T-helper 2 cell (primary cell): ENCODE results near the gene TAS2R38.

Experiments
- DNase-seq, 5 experiments: peaks; one replicate each; pipeline versions ENCODE4 v3.0.0 to v3.0.0-alpha.2; 2012 to 2022

The TAS2R38 gene

GRCh38 chr7:141975806-141976523 lies 2.4 kb upstream of the TAS2R38 start:
- peak; percentile 18 to 52 (median 36) for DNase-seq

- peak in 1 of 5 experiments; percentile 16 for DNase-seq
Observed at GRCh38 chr7:141974831-141975230, 1.3 kb upstream of the TAS2R38 start.

DNA sequence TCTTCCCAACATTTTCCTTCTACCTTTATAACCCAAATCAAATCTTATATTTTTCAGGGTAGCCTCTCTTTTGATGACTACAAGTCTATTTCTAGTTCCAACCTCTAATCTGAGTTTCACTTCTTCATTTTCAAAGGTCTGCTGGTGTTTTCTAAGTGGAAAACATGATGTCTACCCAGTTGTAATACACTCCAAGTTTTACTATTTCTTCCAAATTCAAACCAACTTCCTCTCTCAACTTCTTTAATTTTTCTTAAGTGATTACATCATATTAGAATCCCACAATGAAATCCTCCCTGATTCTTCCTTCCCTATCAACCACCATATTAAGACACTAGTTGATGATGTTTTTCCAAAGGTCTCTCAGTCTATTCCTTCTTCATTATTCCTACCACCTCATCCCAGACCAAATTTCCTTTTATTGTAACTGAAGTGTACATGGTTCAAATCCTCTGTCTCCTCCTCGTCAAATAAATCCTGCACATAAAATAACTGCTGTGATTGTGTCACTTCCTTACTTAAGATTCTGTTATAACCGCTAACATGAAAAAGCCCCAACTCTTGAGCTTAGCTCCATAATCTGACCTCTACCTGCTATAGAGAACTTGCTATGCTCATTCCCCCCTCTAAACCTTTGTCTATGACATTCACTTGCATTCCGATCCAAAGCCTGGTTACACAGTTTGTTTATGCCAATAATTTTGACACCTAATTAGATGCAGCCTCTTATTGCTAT lies 12.7 kb downstream of the TAS2R38 start:
- DNase-seq = no peak

- DNase-seq = no peak
Observed at GRCh38 chr7:141956084-141956483, 17.5 kb downstream of the TAS2R38 start.

DNA sequence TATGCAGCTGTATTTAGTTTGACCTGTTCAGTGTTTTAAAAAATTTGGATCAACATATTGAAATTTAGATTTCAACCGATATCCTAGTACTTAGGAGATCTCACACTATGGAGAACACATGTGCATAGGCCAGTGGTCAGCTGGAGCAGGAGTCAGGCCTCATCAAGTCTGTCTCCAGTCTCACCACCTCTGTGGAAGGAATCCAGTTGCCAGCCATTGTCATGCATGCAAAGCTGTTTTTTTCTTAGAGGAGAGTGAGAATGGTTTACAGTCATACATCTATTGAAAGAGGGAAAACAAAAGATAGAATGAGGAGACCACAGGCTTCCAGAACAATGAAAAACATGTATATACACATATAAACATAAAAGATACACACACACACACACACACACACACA lies 19.2 kb downstream of the TAS2R38 start:
- DNase-seq = no peak

DNA sequence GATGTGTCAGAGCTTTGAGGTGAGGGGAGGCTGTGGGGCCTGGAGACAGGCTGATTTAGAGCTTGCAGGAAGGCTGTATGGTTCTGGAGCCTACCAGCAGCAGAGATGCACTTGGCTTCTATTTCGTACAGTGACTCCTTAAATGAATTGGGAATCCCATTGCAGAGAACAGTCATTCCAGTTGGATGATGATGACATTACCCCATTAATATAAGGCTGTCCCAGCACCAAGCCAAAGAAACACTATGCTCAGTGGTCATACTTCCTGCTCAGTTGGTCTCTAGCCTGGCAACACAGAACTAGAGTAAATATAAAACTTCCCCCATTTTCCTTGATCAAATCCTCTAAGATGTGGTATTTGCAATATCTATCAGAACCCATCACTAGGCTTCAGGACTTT lies 21.1 kb downstream of the TAS2R38 start:
- no peak for DNase-seq

- no peak for DNase-seq
Observed at GRCh38 chr7:141950806-141951205, 22.8 kb downstream of the TAS2R38 start.

DNA sequence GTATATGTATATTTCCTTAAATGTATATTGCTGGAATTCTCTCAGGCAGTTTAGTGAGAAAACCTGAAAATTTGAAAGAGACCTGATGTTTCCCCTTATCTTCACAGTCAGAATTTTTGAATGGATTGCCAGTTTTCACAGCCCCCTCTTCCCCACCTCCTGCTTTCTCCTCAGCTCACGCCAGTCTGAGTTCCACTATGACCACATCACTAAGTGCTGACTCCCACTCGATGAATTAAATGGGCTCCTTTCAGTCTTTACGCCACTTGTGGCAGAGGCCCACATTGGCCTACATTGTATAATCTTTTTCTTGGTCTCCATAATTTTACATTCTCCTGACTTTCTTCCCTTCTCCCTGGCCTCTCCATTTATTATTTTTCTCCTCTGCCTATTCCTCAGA lies 23.7 kb downstream of the TAS2R38 start:
- DNase-seq = no peak

- DNase-seq = no peak
Observed at GRCh38 chr7:141949451-141949850, 24.1 kb downstream of the TAS2R38 start.

- DNase-seq = no peak
Observed at GRCh38 chr7:141949021-141949420, 24.6 kb downstream of the TAS2R38 start.

- no peak for DNase-seq
Observed at GRCh38 chr7:141946796-141947195, 26.8 kb downstream of the TAS2R38 start, which contains the start of gene CLEC5A. TSS of gene CLEC5A (minus strand) at chr7:141946974. CDS start at chr7:141946292, 682 bp downstream.

- DNase-seq = no peak
Observed at GRCh38 chr7:141945356-141945755, 28.2 kb downstream of the TAS2R38 start.

GRCh38 chr7:141944811-141945210 lies 28.8 kb downstream of the TAS2R38 start:
- DNase-seq = no peak

DNA sequence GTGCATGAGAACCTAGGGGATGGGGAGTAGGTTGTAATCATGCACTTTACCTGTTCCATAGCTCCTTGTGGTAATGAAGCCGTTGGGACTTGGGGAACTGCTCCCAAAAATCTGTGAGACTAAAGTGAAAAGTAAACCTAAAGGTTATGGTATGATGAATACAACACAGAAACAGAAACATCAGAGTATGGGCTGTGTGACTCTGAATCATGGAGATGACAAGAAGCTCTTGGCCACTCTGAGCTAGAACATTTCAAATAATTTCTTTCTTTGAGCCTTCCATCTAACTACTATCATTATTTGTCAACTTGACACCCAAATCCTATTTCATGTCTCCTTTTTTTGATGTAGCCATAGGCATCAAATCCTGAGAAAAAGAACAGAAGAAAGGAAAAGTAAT lies 29.7 kb downstream of the TAS2R38 start:
- no peak for DNase-seq

DNA sequence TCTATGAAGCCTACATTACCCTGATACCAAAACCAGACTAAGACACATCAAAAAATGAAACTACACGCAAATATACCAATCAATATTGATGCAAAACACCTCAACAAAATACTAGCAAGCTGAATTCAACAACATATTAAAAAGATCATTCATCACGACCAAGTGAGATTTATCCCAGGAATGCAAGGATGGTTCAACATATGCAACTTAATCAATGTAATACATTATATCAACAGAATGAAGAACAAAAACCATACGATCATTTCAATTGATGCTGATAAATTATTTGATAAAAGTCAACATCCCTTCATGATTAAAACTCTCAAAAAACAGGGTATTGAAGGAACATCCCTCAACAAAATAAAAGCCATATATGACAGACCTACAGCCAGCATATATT lies 32.5 kb downstream of the TAS2R38 start:
- no peak for DNase-seq

- no peak for DNase-seq
Observed at GRCh38 chr7:141930211-141930610, 43.4 kb downstream of the TAS2R38 start.

DNA sequence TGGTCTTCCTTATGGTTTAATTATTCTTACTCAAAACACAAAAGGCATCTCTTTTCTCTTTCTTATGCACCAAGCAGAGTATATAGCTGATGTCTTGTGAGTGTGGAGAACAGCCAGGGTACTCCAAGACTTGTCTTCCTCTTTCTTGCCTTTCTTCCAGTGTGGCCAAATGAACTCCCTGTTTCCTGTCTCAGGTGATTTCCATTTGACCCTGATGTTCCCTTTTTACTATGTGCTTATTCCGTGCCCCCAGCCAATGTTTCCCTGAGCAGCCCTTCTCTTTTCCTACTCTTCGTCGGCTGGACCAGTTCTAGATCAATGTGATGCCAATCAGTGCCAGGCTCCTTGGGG lies 44.8 kb downstream of the TAS2R38 start:
- no peak for DNase-seq

DNA sequence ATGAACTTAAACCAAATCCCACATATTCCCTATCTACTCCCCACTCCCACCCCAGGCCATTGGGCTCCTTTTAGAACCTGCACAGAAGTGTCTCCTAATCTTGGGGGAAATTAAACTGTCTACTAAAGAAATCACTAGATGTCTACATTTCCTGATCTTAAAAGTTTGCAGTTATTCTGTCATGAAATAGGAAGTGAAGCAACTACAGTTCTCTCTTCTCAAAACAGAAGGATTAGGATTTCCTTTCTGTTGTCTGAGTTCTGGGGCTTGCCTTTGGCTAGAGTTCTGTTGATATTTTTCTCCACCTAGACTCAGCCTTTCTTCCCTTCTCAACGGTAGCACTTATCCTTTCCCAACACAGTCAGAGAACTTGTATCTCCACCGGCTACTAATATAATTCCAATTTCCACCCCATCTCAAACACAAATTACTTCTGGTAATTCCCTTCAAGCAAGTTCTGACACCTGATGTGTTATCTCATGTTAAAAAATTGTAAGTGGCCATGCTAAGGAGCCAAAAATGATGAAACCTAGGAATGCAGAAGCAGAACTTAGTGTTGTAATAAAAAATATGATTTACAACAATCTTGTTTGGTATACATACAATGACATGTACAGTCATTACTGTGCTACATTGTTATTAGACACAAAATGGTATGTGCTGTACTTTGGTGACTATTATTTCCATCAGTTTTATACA lies 45.3 kb downstream of the TAS2R38 start:
- no peak for DNase-seq
